ENCODE results near the gene ATP8B4. TPM values are rescaled to one million over a fixed set of nuclear protein-coding genes. Genes with fewer than 3 reads are reported as not detected.
"Not testable (repeated sequence)": the region's sequence is repeated elsewhere in the genome, so short reads cannot be mapped to it uniquely, and the experiment has no call there.

The ATP8B4 gene
- total RNA-seq, 1 donor from 2014 or later, result 0.98 TPM

- peaks cover 8% of the 10 kb centered on the region for H3K4me1 Mint-ChIP-seq (ENCODE audit: low read depth)
- DNase-seq (ENCODE audit: low spot score, unreplicated experiment), result no peak
- no peak overlapping the region for H3K27ac Mint-ChIP-seq
- TF ChIP-seq, protein P1, sequence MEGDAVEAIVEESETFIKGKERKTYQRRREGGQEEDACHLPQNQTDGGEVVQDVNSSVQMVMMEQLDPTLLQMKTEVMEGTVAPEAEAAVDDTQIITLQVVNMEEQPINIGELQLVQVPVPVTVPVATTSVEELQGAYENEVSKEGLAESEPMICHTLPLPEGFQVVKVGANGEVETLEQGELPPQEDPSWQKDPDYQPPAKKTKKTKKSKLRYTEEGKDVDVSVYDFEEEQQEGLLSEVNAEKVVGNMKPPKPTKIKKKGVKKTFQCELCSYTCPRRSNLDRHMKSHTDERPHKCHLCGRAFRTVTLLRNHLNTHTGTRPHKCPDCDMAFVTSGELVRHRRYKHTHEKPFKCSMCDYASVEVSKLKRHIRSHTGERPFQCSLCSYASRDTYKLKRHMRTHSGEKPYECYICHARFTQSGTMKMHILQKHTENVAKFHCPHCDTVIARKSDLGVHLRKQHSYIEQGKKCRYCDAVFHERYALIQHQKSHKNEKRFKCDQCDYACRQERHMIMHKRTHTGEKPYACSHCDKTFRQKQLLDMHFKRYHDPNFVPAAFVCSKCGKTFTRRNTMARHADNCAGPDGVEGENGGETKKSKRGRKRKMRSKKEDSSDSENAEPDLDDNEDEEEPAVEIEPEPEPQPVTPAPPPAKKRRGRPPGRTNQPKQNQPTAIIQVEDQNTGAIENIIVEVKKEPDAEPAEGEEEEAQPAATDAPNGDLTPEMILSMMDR (IDR thresholded peaks at IDR 0.05; ENCODE audit: unreplicated experiment), result no peak
- no peak overlapping the region for H3K4me3 Mint-ChIP-seq (ENCODE audit: low read depth)
- no peaks in the 10 kb centered on the region for H3K27me3 Mint-ChIP-seq
- peaks cover 20% of the 10 kb centered on the region for H3K9me3 Mint-ChIP-seq (ENCODE audit: low read depth)
- peaks cover 1% of the 10 kb centered on the region for H3K36me3 Mint-ChIP-seq (ENCODE audit: insufficient read depth)
Observed at GRCh38 chr15:50164458-50164857, 45.4 kb upstream of the ATP8B4 start.

- no peak overlapping the region for H3K27ac Mint-ChIP-seq
Observed at GRCh38 chr15:50163719-50164410, 44.8 kb upstream of the ATP8B4 start.

GRCh38 chr15:50162969-50163718 is 44.1 kb upstream of the ATP8B4 start:
- TF ChIP-seq, protein P1 (IDR thresholded peaks at IDR 0.05; ENCODE audit: unreplicated experiment), result no peak
- DNase-seq (ENCODE audit: low spot score, unreplicated experiment), result no peak
- Mint-ChIP-seq H3K36me3 (ENCODE audit: insufficient read depth) (peaks cover 4% of the 10 kb centered on the region), H3K27ac (no peak overlapping the region), H3K4me3 (ENCODE audit: low read depth) (no peak overlapping the region), H3K9me3 (ENCODE audit: low read depth) (peaks cover 22% of the 10 kb centered on the region), H3K4me1 (ENCODE audit: low read depth) (peaks cover 4% of the 10 kb centered on the region), H3K27me3 (no peaks in the 10 kb centered on the region)

More at GRCh38 chr15:50163719-50164410, 44.8 kb upstream of the ATP8B4 start:
- Mint-ChIP-seq H3K9me3 (ENCODE audit: low read depth) (peaks cover 21% of the 10 kb centered on the region), H3K36me3 (ENCODE audit: insufficient read depth) (peaks cover 4% of the 10 kb centered on the region), H3K27me3 (no peaks in the 10 kb centered on the region), H3K4me3 (ENCODE audit: low read depth) (no peak overlapping the region), H3K4me1 (ENCODE audit: low read depth) (peaks cover 8% of the 10 kb centered on the region)
- no peak for DNase-seq (ENCODE audit: low spot score, unreplicated experiment)
- TF ChIP-seq, protein P1 (IDR thresholded peaks at IDR 0.05; ENCODE audit: unreplicated experiment), result no peak

GRCh38 chr15:50158236-50158635 is 39.2 kb upstream of the ATP8B4 start:
- not testable (repeated sequence) for H3K27me3 Mint-ChIP-seq; H3K4me3 Mint-ChIP-seq (ENCODE audit: low read depth); H3K36me3 Mint-ChIP-seq (ENCODE audit: insufficient read depth); DNase-seq (ENCODE audit: low spot score, unreplicated experiment); H3K27ac Mint-ChIP-seq; H3K4me1 Mint-ChIP-seq (ENCODE audit: low read depth)
- H3K9me3 Mint-ChIP-seq (ENCODE audit: low read depth), result peaks cover 34% of the 10 kb centered on the region

- Mint-ChIP-seq H3K4me1 (ENCODE audit: low read depth) (peaks cover 9% of the 10 kb centered on the region), H3K36me3 (ENCODE audit: insufficient read depth) (no peaks in the 10 kb centered on the region), H3K27me3 (no peaks in the 10 kb centered on the region), H3K9me3 (ENCODE audit: low read depth) (peaks cover 3% of the 10 kb centered on the region), H3K27ac (no peak overlapping the region), H3K4me3 (ENCODE audit: low read depth) (no peak overlapping the region)
- DNase-seq (ENCODE audit: low spot score, unreplicated experiment), result no peak
- TF ChIP-seq, protein P1 (IDR thresholded peaks at IDR 0.05; ENCODE audit: unreplicated experiment), result no peak
Observed at GRCh38 chr15:50151476-50151875, 32.4 kb upstream of the ATP8B4 start.
